SK-N-MC (cell line): Measurements from ENCODE around the gene LYPD1.

ENCODE experiments used
- FOXP2 ChIP-seq: optimal IDR thresholded peaks from 2 replicates; pipeline ENCODE3; 2011; ENCODE audit warnings: mild to moderate bottlenecking, moderate library complexity; ENCODE audit not compliant: insufficient read depth; ENCODE audit errors: extremely low read length, control extremely low read depth
- POLR2AphosphoS5 ChIP-seq: IDR thresholded peaks from 2 replicates; pipeline ENCODE4 v1.6.1; 2012; ENCODE audit warnings: mild to moderate bottlenecking, low read depth, low read length, borderline replicate concordance

- TF ChIP-seq FOXP2 (no peak), POLR2AphosphoS5 (no peak)
Measured at GRCh38 chr2:132670496-132671150, 618 bp upstream of the LYPD1 start.
